SK-N-SH treated with all-trans-retinoic acid at 6 μM for 48 hours (cell line): ENCODE results near the gene LHFPL2.

Experiments
- ATAC-seq: fragments of 200-7000 bp; cut with Tn5 transposase; 3 replicates; pipeline ENCODE4 v1.9.1; 2020; ENCODE audit warnings: mild to moderate bottlenecking, moderate library complexity
- ARNTL ChIP-seq: fragments of 450-650 bp; formaldehyde crosslinking; IDR thresholded peaks from 2 replicates; pipeline ENCODE4 v1.5.0; 2020; ENCODE audit warnings: low read depth, mild to moderate bottlenecking, moderate library complexity, borderline replicate concordance
- BACH2 ChIP-seq: fragments of 250-450 bp; sonication (Bioruptor Pico); IDR thresholded peaks from 2 replicates; pipeline ENCODE4 v1.9.0; 2021; ENCODE audit warnings: mild to moderate bottlenecking, borderline replicate concordance
- CREB5 ChIP-seq: fragments of 250-450 bp; sonication (Bioruptor Pico); IDR thresholded peaks from 2 replicates; pipeline ENCODE4 v1.5.1; 2020; ENCODE audit warnings: low read depth, mild to moderate bottlenecking, moderate library complexity
- CSDC2 ChIP-seq: fragments of 250-450 bp; sonication (Bioruptor Pico); IDR thresholded peaks from 2 replicates; pipeline ENCODE4 v1.5.0; 2020; ENCODE audit warnings: mild to moderate bottlenecking, moderate library complexity
- ESRRG ChIP-seq: fragments of 250-450 bp; sonication (Bioruptor Pico); IDR thresholded peaks from 2 replicates; pipeline ENCODE4 v1.6.1; 2021; ENCODE audit warnings: mild to moderate bottlenecking
- GLIS3 ChIP-seq: fragments of 250-450 bp; sonication (Bioruptor Pico); IDR thresholded peaks from 2 replicates; pipeline ENCODE4 v1.5.0; 2020; ENCODE audit warnings: mild to moderate bottlenecking, moderate library complexity
- ISL1 ChIP-seq: fragments of 250-450 bp; sonication (Bioruptor Pico); IDR thresholded peaks from 2 replicates; pipeline ENCODE4 v2.1.2; 2022; ENCODE audit warnings: mild to moderate bottlenecking, moderate library complexity
- OSR1 ChIP-seq: fragments of 250-450 bp; sonication (Bioruptor Pico); IDR thresholded peaks from 2 replicates; pipeline ENCODE4 v1.8.0; 2022; ENCODE audit warnings: moderate library complexity, mild to moderate bottlenecking, inconsistent platforms
- PATZ1 ChIP-seq: fragments of 250-450 bp; sonication (Bioruptor Pico); IDR thresholded peaks from 2 replicates; pipeline ENCODE4 v1.8.0; 2020; ENCODE audit warnings: mild to moderate bottlenecking, moderate library complexity, borderline replicate concordance
- PPARA ChIP-seq: fragments of 250-450 bp; sonication (Bioruptor Pico); IDR thresholded peaks from 2 replicates; pipeline ENCODE4 v1.5.0; 2020; ENCODE audit warnings: mild to moderate bottlenecking, borderline replicate concordance
- RARB ChIP-seq: fragments of 250-450 bp; sonication (Bioruptor Pico); IDR thresholded peaks from 2 replicates; pipeline ENCODE4 v1.8.0; 2021; ENCODE audit warnings: mild to moderate bottlenecking, moderate library complexity
- SNAI2 ChIP-seq: fragments of 250-450 bp; sonication (Bioruptor Pico); IDR thresholded peaks from 2 replicates; pipeline ENCODE4 v1.5.0; 2020; ENCODE audit warnings: mild to moderate bottlenecking, moderate library complexity
- TCF4 ChIP-seq: fragments of 250-450 bp; sonication (Bioruptor Pico); IDR thresholded peaks from 2 replicates; pipeline ENCODE4 v1.8.0; 2021; ENCODE audit warnings: mild to moderate bottlenecking, moderate library complexity, borderline replicate concordance
- TOX ChIP-seq: fragments of 250-450 bp; sonication (Bioruptor Pico); IDR thresholded peaks from 2 replicates; pipeline ENCODE4 v1.8.0; 2021; ENCODE audit warnings: mild to moderate bottlenecking, moderate library complexity, borderline replicate concordance
- ZFP3 ChIP-seq: fragments of 250-450 bp; sonication (Bioruptor Pico); IDR thresholded peaks from 2 replicates; pipeline ENCODE4 v1.5.0; 2020; ENCODE audit warnings: mild to moderate bottlenecking, moderate library complexity
- ZFP30 ChIP-seq: fragments of 450-650 bp; formaldehyde crosslinking; IDR thresholded peaks from 2 replicates; pipeline ENCODE4 v1.5.0; 2022; ENCODE audit warnings: mild to moderate bottlenecking, moderate library complexity
- ZNF565 ChIP-seq: fragments of 450-650 bp; formaldehyde crosslinking; conservative IDR thresholded peaks from 2 replicates; pipeline ENCODE4 v1.5.0; 2020; ENCODE audit warnings: low read depth, mild to moderate bottlenecking, moderate library complexity
- ZNF70 ChIP-seq: fragments of 450-650 bp; formaldehyde crosslinking; IDR thresholded peaks from 2 replicates; pipeline ENCODE4 v1.5.0; 2020; ENCODE audit warnings: mild to moderate bottlenecking, moderate library complexity
- ZNF8 ChIP-seq: fragments of 450-650 bp; formaldehyde crosslinking; IDR thresholded peaks from 2 replicates; pipeline ENCODE4 v1.5.0; 2020; ENCODE audit warnings: mild to moderate bottlenecking, moderate library complexity
- TF ChIP-seq, protein P1 (sequence below): fragments of 250-450 bp; sonication (Bioruptor Pico); IDR thresholded peaks from 2 replicates; pipeline ENCODE4 v1.5.0; 2020; ENCODE audit warnings: mild to moderate bottlenecking, moderate library complexity

Gene LHFPL2

DNA sequence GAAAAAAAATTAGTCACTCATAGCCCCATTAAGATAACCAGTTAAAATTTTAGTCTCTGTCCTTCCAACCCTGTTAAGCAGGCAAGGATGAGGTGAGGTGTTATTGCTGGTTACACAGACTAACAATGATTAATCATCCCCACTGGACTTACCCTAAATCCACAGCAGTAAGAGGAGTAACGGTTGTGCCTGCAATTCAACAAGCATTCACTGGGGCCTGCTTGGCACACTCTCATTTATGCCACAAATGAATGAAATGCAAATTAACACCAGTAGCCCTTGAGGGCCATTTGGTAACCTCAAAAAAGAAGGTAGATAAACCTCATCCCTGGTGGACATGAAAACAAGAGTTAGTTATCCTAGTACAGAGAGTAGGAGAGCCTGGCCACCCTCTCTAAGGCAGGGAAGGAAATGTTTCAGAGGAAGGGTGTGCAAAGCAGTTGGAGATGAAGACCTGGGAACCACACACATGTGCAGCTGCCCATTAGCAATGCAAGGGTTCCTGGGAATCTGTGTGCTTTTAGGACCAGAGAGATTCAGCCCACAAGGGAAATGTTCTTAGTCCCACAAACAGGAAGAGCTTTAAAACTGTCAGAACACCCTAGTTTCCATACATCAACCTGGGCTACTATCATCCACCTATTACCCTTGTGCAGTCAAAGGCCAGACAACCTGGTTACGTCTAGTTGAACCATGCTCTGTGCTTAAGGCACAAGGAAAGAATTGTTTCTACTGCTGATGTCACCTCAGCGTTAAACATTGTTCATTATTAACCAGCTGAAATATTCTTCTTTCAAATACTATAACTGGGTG is 7.7 kb downstream of the LHFPL2 start (continued):
- TF ChIP-seq, protein P1, sequence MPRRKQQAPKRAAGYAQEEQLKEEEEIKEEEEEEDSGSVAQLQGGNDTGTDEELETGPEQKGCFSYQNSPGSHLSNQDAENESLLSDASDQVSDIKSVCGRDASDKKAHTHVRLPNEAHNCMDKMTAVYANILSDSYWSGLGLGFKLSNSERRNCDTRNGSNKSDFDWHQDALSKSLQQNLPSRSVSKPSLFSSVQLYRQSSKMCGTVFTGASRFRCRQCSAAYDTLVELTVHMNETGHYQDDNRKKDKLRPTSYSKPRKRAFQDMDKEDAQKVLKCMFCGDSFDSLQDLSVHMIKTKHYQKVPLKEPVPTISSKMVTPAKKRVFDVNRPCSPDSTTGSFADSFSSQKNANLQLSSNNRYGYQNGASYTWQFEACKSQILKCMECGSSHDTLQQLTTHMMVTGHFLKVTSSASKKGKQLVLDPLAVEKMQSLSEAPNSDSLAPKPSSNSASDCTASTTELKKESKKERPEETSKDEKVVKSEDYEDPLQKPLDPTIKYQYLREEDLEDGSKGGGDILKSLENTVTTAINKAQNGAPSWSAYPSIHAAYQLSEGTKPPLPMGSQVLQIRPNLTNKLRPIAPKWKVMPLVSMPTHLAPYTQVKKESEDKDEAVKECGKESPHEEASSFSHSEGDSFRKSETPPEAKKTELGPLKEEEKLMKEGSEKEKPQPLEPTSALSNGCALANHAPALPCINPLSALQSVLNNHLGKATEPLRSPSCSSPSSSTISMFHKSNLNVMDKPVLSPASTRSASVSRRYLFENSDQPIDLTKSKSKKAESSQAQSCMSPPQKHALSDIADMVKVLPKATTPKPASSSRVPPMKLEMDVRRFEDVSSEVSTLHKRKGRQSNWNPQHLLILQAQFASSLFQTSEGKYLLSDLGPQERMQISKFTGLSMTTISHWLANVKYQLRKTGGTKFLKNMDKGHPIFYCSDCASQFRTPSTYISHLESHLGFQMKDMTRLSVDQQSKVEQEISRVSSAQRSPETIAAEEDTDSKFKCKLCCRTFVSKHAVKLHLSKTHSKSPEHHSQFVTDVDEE (CRISPR knock-in tag), result no peak
- TF ChIP-seq RARB (CRISPR knock-in tag) (no peak), PPARA (CRISPR knock-in tag) (no peak), TOX (CRISPR knock-in tag) (no peak), OSR1 (CRISPR knock-in tag) (no peak)

DNA sequence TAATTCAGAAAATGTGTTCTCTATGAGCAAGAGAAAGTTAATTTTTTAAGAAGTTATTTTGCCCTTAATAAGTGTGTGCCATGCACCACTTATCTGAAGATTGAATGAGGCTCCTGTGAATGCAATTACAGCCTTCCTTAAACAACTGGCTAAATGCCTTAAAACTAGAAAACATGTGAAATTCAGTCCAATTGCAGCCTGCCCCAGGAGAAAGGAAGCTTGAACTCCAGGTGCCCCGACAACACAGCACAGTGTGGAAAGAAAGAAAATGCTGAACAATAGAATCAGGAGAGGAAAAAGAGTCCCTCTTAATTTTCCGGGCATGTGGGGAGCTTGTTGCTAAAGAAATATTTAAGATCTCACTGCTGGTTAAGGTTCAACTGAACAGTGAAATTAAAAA is 8.8 kb downstream of the LHFPL2 start:
- ATAC-seq, result no peak

DNA sequence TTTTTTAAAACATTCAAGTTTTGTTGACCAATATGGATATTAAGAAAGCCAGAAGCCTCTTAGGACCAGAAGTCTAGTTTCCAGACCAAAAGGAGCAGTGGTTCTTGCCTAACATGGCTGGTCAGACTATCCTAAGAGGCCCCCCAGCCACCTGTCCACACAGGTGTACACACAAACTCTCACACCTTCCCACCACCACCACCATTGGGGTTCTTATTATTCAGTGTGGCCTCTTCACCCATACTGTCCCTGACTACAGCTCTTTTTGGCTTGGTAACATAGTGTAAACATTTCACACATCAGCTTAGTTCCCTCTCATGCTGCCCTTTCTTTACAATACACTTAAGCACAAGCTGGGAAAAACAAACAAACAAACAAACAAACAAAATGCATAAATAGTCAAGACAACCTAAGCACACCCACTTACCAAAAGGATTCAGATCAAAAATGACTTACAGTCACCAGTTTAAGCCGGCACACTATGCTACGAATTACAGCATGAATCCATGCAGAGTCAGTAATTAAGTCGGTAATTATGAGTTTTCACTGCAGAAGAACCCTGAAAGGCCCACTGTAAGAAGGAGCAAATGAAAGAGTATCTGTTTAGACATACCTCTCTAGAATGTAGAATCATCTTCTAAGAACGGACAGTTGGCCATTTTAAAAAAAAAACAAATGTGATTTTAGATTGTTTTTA is 9.5 kb downstream of the LHFPL2 start:
- no peak; the same call in 2 of the 3 replicates for ATAC-seq
- TF ChIP-seq CREB5 (CRISPR knock-in tag) (no peak), TOX (CRISPR knock-in tag) (no peak), TCF4 (CRISPR knock-in tag) (no peak), ZNF8 (CRISPR knock-in tag) (no peak), GLIS3 (no peak), ESRRG (CRISPR knock-in tag) (no peak)

More for the DNA sequence above, 8.8 kb downstream of the LHFPL2 start:
- TF ChIP-seq ISL1 (CRISPR knock-in tag), result 0 out of 2 replicates have a peak, but pooled peaks have one; percentile 11
- TF ChIP-seq ZNF70, result no peak

GRCh38 chr5:78638423-78638822 is 10.1 kb downstream of the LHFPL2 start:
- ATAC-seq, result peak; percentile 90
- TF ChIP-seq TOX (CRISPR knock-in tag) (no peak), ISL1 (CRISPR knock-in tag) (peak; percentile 79), ZFP3 (CRISPR knock-in tag) (no peak), ZFP30 (CRISPR knock-in tag) (no peak), BACH2 (CRISPR knock-in tag) (no peak), SNAI2 (CRISPR knock-in tag) (0 out of 2 replicates have a peak, but pooled peaks have one; percentile 37), ESRRG (CRISPR knock-in tag) (no peak), CSDC2 (CRISPR knock-in tag) (no peak), OSR1 (CRISPR knock-in tag) (no peak), ZNF565 (no peak), GLIS3 (no peak), PATZ1 (CRISPR knock-in tag) (0 out of 2 replicates have a peak, but pooled peaks have one; percentile 27), ARNTL (CRISPR knock-in tag) (no peak), RARB (CRISPR knock-in tag) (0 out of 2 replicates have a peak, but pooled peaks have one; percentile 27), ZNF70 (no peak), ZNF8 (CRISPR knock-in tag) (no peak)
- TF ChIP-seq, protein P1 (CRISPR knock-in tag), result peak; percentile 28; the same call in 1 of the 2 replicates
- TF ChIP-seq, all 23 proteins: peak for 5
